Kidney (tissue), 14 donors: ENCODE results near the gene LRRC3C. TPM values are rescaled to one million over a fixed set of nuclear protein-coding genes. Genes with fewer than 3 reads are reported as not detected.
"Not testable (repeated sequence)": the region's sequence is repeated elsewhere in the genome, so short reads cannot be mapped to it uniquely, and the experiment has no call there.

Experiments
- DNase-seq, 5 donors: peaks; one replicate each; pipeline ENCODE4 v3.0.0-alpha.2; 2013 to 2020
- FAIRE-seq: peaks from 2 replicates; lab custom pipeline; 2012; peaks lifted over from hg19 to GRCh38; lab: Jason Lieb, UNC
- H3K27ac ChIP-seq, 2 donors: one replicate each; pipeline ENCODE4 v1.7.0; 2013; ENCODE audit warnings: low read depth in 2 of 2, low read length in 2 of 2, inconsistent platforms in 1 of 2
- H3K27me3 ChIP-seq: one replicate; pipeline ENCODE4 v1.7.1; 2013; ENCODE audit warnings: low read length, inconsistent platforms; ENCODE audit not compliant: control insufficient read depth, insufficient read depth
- H3K36me3 ChIP-seq, 3 donors: one replicate each; pipeline versions ENCODE4 v1.7.0 to v1.7.1; 2013; ENCODE audit warnings: low read length in 3 of 3, control low read depth in 1 of 3, inconsistent platforms in 1 of 3; ENCODE audit not compliant: insufficient read depth in 3 of 3, control insufficient read depth in 2 of 3
- H3K4me1 ChIP-seq, 3 donors: one replicate each; pipeline versions ENCODE4 v1.7.0 to v1.7.1; 2013; ENCODE audit warnings: low read length in 3 of 3, inconsistent platforms in 1 of 3, low read depth in 1 of 3; ENCODE audit not compliant: control insufficient read depth in 2 of 3, insufficient read depth in 2 of 3
- H3K4me3 ChIP-seq, 3 donors: one replicate each; pipeline versions ENCODE4 v1.7.0 to v1.8.1; 2013; ENCODE audit warnings: low read length in 3 of 3, control low read depth in 1 of 3, inconsistent platforms in 1 of 3
- H3K9ac ChIP-seq, 3 donors: one replicate each; pipeline versions ENCODE4 v1.7.0 to v1.7.1; 2013; ENCODE audit warnings: low read length in 3 of 3, control low read depth in 1 of 3, inconsistent platforms in 1 of 3
- H3K9me3 ChIP-seq, 3 donors: one replicate each; pipeline versions ENCODE4 v1.7.0 to v1.7.1; 2013; ENCODE audit warnings: low read length in 3 of 3, control low read depth in 1 of 3, inconsistent platforms in 1 of 3; ENCODE audit not compliant: control insufficient read depth in 2 of 3, insufficient read depth in 1 of 3
- intact Hi-C: fragments of 100-400 bp; cut with DNase I; formaldehyde crosslinking; loops from one replicate; pipeline ENCODE4 v1.11.1; 2022
- polyA plus RNA-seq: library from polyadenylated mRNA; stranded (reverse); fragments of 350-450 nt; fragmentation: Illumina TruSeq; extraction: RNeasy Lipid Tissue Mini Kit (QIAGEN cat#74804); gene quantifications from one replicate; pipeline ENCODE4 v1.2.3, GENCODE V29; 2014; ENCODE audit warnings: low read depth, low replicate concordance; ENCODE audit not compliant: insufficient read depth
- total RNA-seq: library from RNA; stranded (reverse); fragmentation: NEBNext Ultra II Directional; extraction: Animal tissue kit (Norgen Biotek cat#: 25700); gene quantifications from one replicate; pipeline ENCODE4 v1.2.1, GENCODE V29; 2021
- TF ChIP-seq, protein P1 (sequence below): IDR thresholded peaks from 3 replicates; pipeline ENCODE4 v1.5.1; 2012; ENCODE audit warnings: mild to moderate bottlenecking, moderate library complexity, borderline replicate concordance; ENCODE audit not compliant: insufficient read depth; ENCODE audit errors: extremely low read depth
- donor health status: control.
- donor health status: control.
- donor health status: control.
- donor health status: control.
- donor health status: control.
- donor health status: DM: yes; HTN: yes; CAD: no.
- donor health status: Normal renal cell carcinoma (clear cell type).

The LRRC3C gene
- total and polyA plus RNA-seq, 2 donors from 2014 or later, result not detected

DNA sequence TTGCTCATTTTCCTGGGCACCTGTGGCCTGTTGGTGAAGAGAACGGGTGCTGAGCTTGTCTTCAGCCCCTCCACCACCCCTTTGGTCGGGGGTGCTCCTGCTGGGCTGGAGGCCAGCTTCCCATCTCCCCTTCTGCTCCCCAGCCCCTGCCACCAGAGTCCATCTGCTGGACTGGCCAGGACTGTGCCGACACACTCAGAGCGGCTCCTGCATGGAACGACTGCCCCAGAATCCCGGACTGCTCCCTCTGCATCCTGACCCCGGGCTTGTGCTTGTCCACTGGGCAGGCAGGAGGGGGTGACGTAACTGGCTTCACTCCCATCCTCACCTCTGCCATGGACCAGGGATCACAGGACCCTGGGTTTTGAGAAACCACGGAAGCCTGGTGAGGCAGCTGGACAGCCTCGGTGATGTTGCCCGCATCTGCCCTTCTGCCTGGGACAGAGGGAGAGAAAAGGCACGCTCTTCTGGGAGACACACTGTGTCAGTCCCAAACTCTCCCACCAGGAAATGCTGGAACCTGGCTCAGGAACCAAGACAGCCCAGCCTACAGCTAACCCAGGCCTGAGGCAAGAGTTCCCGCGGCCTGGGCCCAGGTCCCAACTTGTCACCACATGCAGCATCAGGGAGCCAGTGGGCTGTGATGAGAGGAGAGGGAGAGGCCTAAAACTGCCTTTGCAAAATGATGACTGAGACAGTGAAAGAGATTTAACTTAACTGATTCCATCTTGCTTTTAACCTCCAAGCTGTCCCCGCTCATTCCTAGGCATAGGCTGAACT is 19.2 kb downstream of the LRRC3C start:
- intact Hi-C loops, result no loop called here
- no peak overlapping the region for H3K4me3 ChIP-seq
- no peaks in the 10 kb centered on the region for H3K27me3 ChIP-seq
- no peak overlapping the region for H3K27ac ChIP-seq
- H3K9ac ChIP-seq, result no peak overlapping the region
- H3K36me3 ChIP-seq, result no peaks in the 10 kb centered on the region
- no peak for FAIRE-seq
- no peaks in the 10 kb centered on the region for H3K9me3 ChIP-seq
- TF ChIP-seq, protein P1, sequence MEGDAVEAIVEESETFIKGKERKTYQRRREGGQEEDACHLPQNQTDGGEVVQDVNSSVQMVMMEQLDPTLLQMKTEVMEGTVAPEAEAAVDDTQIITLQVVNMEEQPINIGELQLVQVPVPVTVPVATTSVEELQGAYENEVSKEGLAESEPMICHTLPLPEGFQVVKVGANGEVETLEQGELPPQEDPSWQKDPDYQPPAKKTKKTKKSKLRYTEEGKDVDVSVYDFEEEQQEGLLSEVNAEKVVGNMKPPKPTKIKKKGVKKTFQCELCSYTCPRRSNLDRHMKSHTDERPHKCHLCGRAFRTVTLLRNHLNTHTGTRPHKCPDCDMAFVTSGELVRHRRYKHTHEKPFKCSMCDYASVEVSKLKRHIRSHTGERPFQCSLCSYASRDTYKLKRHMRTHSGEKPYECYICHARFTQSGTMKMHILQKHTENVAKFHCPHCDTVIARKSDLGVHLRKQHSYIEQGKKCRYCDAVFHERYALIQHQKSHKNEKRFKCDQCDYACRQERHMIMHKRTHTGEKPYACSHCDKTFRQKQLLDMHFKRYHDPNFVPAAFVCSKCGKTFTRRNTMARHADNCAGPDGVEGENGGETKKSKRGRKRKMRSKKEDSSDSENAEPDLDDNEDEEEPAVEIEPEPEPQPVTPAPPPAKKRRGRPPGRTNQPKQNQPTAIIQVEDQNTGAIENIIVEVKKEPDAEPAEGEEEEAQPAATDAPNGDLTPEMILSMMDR, result no peak
- DNase-seq, result peak in 2 of 5 donors; percentile 39 to 66
- no peaks in the 10 kb centered on the region for H3K4me1 ChIP-seq

DNA sequence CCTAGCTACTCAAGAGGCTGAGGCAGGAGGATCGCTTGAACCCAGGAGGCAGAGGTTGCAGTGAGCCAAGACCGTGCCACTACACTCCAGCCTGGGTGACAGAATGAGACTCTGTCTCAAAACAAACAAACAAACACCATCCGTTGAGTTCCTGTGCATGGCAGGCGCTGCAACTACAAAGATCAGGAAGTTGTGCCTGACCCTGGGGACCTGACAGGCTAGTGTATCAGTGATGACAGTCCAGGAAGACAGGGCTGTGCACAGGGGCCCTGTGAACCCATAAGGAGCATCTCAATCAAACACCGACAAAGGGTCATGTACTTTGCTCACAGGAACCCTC is 20.9 kb downstream of the LRRC3C start:
- H3K27ac ChIP-seq, DNase-seq, intact Hi-C loops, H3K36me3 ChIP-seq, H3K4me1 ChIP-seq, H3K9me3 ChIP-seq, H3K4me3 ChIP-seq, FAIRE-seq, H3K9ac ChIP-seq, H3K27me3 ChIP-seq: not testable (repeated sequence)

DNA sequence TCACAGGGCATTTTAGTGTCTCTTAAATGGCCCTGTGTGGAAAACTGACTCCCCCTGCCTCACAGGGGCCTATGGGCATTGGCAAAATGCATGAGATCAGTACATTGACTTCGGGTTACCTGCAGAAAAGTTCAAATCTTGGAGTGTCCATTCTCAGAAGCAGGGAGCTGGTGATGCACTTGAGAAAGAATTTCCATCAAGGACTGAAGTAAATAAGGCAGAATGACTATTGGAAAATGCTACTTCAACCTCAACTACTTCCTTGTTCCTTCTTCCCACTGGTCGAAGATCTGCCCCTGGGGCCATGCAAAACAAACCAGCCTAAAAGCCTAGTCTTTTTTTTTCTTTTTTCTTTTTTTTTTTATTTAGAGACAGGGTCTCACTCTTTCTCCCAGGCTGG is 21.5 kb downstream of the LRRC3C start:
- Histone ChIP-seq H3K9ac (no peak overlapping the region), H3K4me1 (peaks cover 0 to 6% (median 4%) of the 10 kb centered on the region in 3 donors), H3K36me3 (no peaks in the 10 kb centered on the region), H3K27ac (no peak overlapping the region), H3K27me3 (no peaks in the 10 kb centered on the region), H3K4me3 (no peak overlapping the region), H3K9me3 (no peaks in the 10 kb centered on the region)
- DNase-seq (no peak), FAIRE-seq (no peak)
- intact Hi-C loops, result no loop called here
- TF ChIP-seq, protein P1, result no peak

DNA sequence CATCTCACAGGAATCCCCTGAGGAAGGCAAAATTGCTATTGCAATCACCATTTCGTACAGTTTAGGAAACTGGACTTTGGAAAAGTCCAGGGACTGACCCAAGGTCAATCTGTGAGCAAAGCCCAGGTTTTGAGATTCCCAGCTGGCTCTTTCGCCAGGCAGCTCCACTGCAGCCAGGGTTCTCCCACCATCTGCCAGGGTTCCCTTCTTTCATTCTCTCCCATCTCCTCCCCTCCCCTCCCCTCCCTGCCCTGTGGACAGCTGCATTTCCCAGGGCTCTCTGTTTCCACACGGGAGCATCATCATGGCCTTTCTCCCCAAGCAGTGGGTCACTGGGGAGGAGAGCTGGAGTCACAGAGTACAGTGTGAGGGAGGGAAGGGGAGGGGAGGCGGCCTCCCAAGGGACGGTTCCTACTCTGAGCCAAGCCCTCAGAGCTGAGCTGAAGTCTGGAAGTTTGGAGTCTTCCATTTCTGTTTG is 23.4 kb downstream of the LRRC3C start:
- no peak for FAIRE-seq
- H3K4me3 ChIP-seq, result no peak overlapping the region
- no peaks in the 10 kb centered on the region for H3K36me3 ChIP-seq
- TF ChIP-seq, protein P1, result no peak
- peak in 2 of 5 donors; percentile 42 to 84 for DNase-seq
- no peaks in the 10 kb centered on the region for H3K27me3 ChIP-seq
- H3K27ac ChIP-seq, result no peak overlapping the region
- intact Hi-C loops, result no loop called here
- H3K9me3 ChIP-seq, result no peaks in the 10 kb centered on the region
- peaks cover 0 to 6% (median 4%) of the 10 kb centered on the region in 3 donors for H3K4me1 ChIP-seq
- H3K9ac ChIP-seq, result no peak overlapping the region
